GM21390 (cell line): ENCODE data around the gene SPAG6.
"Not testable (repeated sequence)": the region's sequence is repeated elsewhere in the genome, so short reads cannot be mapped to it uniquely, and the experiment has no call there.

Source experiments
- ATAC-seq: cut with Tn5 transposase; IDR thresholded peaks from one replicate; pipeline ENCODE4 v1.9.1; 2021; ENCODE audit not compliant: unreplicated experiment

The SPAG6 gene

GRCh38 chr10:22369434-22370072 lies 24.3 kb downstream of the SPAG6 start:
- ATAC-seq = no peak

GRCh38 chr10:22370320-22370719 lies 25.0 kb downstream of the SPAG6 start:
- no peak for ATAC-seq

- ATAC-seq = no peak
Observed at GRCh38 chr10:22372298-22372697, 27.0 kb downstream of the SPAG6 start.

GRCh38 chr10:22372917-22373316 lies 27.6 kb downstream of the SPAG6 start:
- ATAC-seq = no peak

GRCh38 chr10:22374489-22375126 lies 29.3 kb downstream of the SPAG6 start:
- ATAC-seq = no peak

- ATAC-seq = peak; percentile 58
Observed at GRCh38 chr10:22379059-22379458, 33.8 kb downstream of the SPAG6 start.

GRCh38 chr10:22381262-22381661 lies 36.0 kb downstream of the SPAG6 start:
- ATAC-seq = no peak

- ATAC-seq = no peak
Observed at GRCh38 chr10:22386503-22386902, 41.2 kb downstream of the SPAG6 start.

- no peak for ATAC-seq
Observed at GRCh38 chr10:22389856-22390589, 44.7 kb downstream of the SPAG6 start.

- no peak for ATAC-seq
Observed at GRCh38 chr10:22391600-22391999, 46.3 kb downstream of the SPAG6 start.

- ATAC-seq = not testable (repeated sequence)
Observed at GRCh38 chr10:22396195-22396594, 50.9 kb downstream of the SPAG6 start.

- not testable (repeated sequence) for ATAC-seq
Observed at GRCh38 chr10:22406916-22407315, 61.6 kb downstream of the SPAG6 start.

- ATAC-seq = no peak
Observed at GRCh38 chr10:22410394-22410793, 65.1 kb downstream of the SPAG6 start.

GRCh38 chr10:22410846-22411245 lies 65.5 kb downstream of the SPAG6 start:
- ATAC-seq = no peak

- no peak for ATAC-seq
Observed at GRCh38 chr10:22414146-22414545, 68.8 kb downstream of the SPAG6 start.

GRCh38 chr10:22415072-22415471 lies 69.8 kb downstream of the SPAG6 start:
- ATAC-seq = no peak

- no peak for ATAC-seq
Observed at GRCh38 chr10:22417736-22418268, 72.5 kb downstream of the SPAG6 start.

GRCh38 chr10:22420787-22421517 lies 75.7 kb downstream of the SPAG6 start:
- ATAC-seq = no peak

GRCh38 chr10:22426653-22427052 lies 81.4 kb downstream of the SPAG6 start:
- ATAC-seq = no peak

- no peak for ATAC-seq
Observed at GRCh38 chr10:22427101-22427500, 81.8 kb downstream of the SPAG6 start.

- ATAC-seq = no peak
Observed at GRCh38 chr10:22427890-22428571, 82.7 kb downstream of the SPAG6 start.
